Esophagus (tissue), 2 donors: ENCODE results near the gene CCBE1. TPM values are rescaled to one million over a fixed set of nuclear protein-coding genes. Genes with fewer than 3 reads are reported as not detected.
"Not testable (repeated sequence)": the region's sequence is repeated elsewhere in the genome, so short reads cannot be mapped to it uniquely, and the experiment has no call there.

Source experiments
- H3K27ac ChIP-seq, 2 donors: one replicate each; pipeline ENCODE4 v1.5.1; 2013; ENCODE audit warnings: low read depth in 2 of 2, mild to moderate bottlenecking in 2 of 2, inconsistent platforms in 1 of 2, low read length in 1 of 2, moderate library complexity in 1 of 2
- H3K27me3 ChIP-seq, 2 donors: one replicate each; pipeline ENCODE4 v1.6.1; 2013; ENCODE audit warnings: low read length in 2 of 2, control low read depth in 1 of 2, mild to moderate bottlenecking in 1 of 2; ENCODE audit not compliant: insufficient read depth in 2 of 2, control insufficient read depth in 1 of 2
- H3K36me3 ChIP-seq, 2 donors: one replicate each; pipeline ENCODE4 v1.6.1; 2013; ENCODE audit warnings: low read length in 1 of 2; ENCODE audit not compliant: control insufficient read depth in 2 of 2, insufficient read depth in 2 of 2
- H3K4me1 ChIP-seq, 2 donors: one replicate each; pipeline ENCODE4 v1.6.1; 2013; ENCODE audit warnings: low read length in 1 of 2; ENCODE audit not compliant: control insufficient read depth in 2 of 2, insufficient read depth in 2 of 2
- H3K4me3 ChIP-seq, 2 donors: one replicate each; pipeline ENCODE4 v1.5.1; 2013; ENCODE audit warnings: low read length in 2 of 2, mild to moderate bottlenecking in 2 of 2, low read depth in 1 of 2, moderate library complexity in 1 of 2
- H3K9me3 ChIP-seq, 2 donors: one replicate each; pipeline ENCODE4 v1.6.1; 2013; ENCODE audit warnings: mild to moderate bottlenecking in 2 of 2, low read depth in 1 of 2, low read length in 1 of 2, moderate library complexity in 1 of 2; ENCODE audit not compliant: control insufficient read depth in 2 of 2, insufficient read depth in 1 of 2
- WGBS, 2 donors: extraction: QIAGEN DNeasy Blood & Tissue Kit; methylation state at CpG; one replicate each; pipeline ENCODE4 v1.1.7; 2013; 5-methylcytosine and 5-hydroxymethylcytosine counted together
- polyA plus RNA-seq, 2 donors: library from polyadenylated mRNA; stranded (reverse); fragments of 200-250 nt; gene quantifications; one replicate each; pipeline ENCODE4 v1.2.3, GENCODE V29; 2013
- donor health status: healthy with polysubstance abuse.
- donor health status: Bipolar disorder and iron deficiency.

The CCBE1 gene
- polyA plus RNA-seq, 2 donors: 0.18 to 0.34 TPM

- Histone ChIP-seq H3K27ac (no peak overlapping the region), H3K27me3 (no peaks in the 10 kb centered on the region), H3K36me3 (no peaks in the 10 kb centered on the region), H3K4me1 (peaks cover 0 to 5% of the 10 kb centered on the region in 2 donors), H3K4me3 (no peak overlapping the region), H3K9me3 (no peaks in the 10 kb centered on the region)
- WGBS, 2 donors: 85 to 86% methylated on average over 6 of the region's 6 CpGs
Measured at GRCh38 chr18:59674186-59674902, 22.9 kb downstream of the CCBE1 start.

GRCh38 chr18:59672235-59672711, 24.9 kb downstream of the CCBE1 start:
- peaks cover 0 to 5% of the 10 kb centered on the region in 2 donors for H3K4me1 ChIP-seq
- H3K27ac ChIP-seq: no peak overlapping the region
- H3K27me3 ChIP-seq: no peaks in the 10 kb centered on the region
- 48 to 59% methylated on average over 1 of the region's 1 CpG for WGBS, 2 donors
- no peaks in the 10 kb centered on the region for H3K36me3 ChIP-seq
- H3K9me3 ChIP-seq: no peaks in the 10 kb centered on the region
- no peak overlapping the region for H3K4me3 ChIP-seq

GRCh38 chr18:59671551-59671950, 25.7 kb downstream of the CCBE1 start:
- no peaks in the 10 kb centered on the region for H3K27me3 ChIP-seq
- peaks cover 0 to 5% of the 10 kb centered on the region in 2 donors for H3K4me1 ChIP-seq
- H3K4me3 ChIP-seq: no peak overlapping the region
- no peak overlapping the region for H3K27ac ChIP-seq
- 45 to 56% methylated on average over 1 of the region's 1 CpG for whole genome bisulfite sequencing, 2 donors
- H3K36me3 ChIP-seq: no peaks in the 10 kb centered on the region
- H3K9me3 ChIP-seq: no peaks in the 10 kb centered on the region

GRCh38 chr18:59669872-59670657, 27.2 kb downstream of the CCBE1 start:
- Histone ChIP-seq H3K9me3 (no peaks in the 10 kb centered on the region), H3K36me3 (no peaks in the 10 kb centered on the region), H3K4me1 (peaks cover 0 to 5% of the 10 kb centered on the region in 2 donors), H3K4me3 (no peak overlapping the region), H3K27ac (no peak overlapping the region), H3K27me3 (no peaks in the 10 kb centered on the region)
- 80 to 81% methylated on average over 6 of the region's 6 CpGs for WGBS, 2 donors

- Histone ChIP-seq H3K4me3 (no peak overlapping the region), H3K4me1 (peaks cover 0 to 5% of the 10 kb centered on the region in 2 donors), H3K27me3 (no peaks in the 10 kb centered on the region), H3K36me3 (no peaks in the 10 kb centered on the region), H3K27ac (no peak overlapping the region), H3K9me3 (no peaks in the 10 kb centered on the region)
- WGBS, 2 donors: 82 to 86% methylated on average over 4 of the region's 4 CpGs
Measured at GRCh38 chr18:59667488-59667887, 29.7 kb downstream of the CCBE1 start.

GRCh38 chr18:59666007-59666402, 31.2 kb downstream of the CCBE1 start:
- not testable (repeated sequence) for H3K4me3 ChIP-seq
- WGBS, 2 donors: 75 to 78% methylated on average over 9 of the region's 9 CpGs

GRCh38 chr18:59665057-59666006, 31.9 kb downstream of the CCBE1 start:
- Histone ChIP-seq H3K4me3 (no peak overlapping the region), H3K27me3 (no peaks in the 10 kb centered on the region), H3K9me3 (no peaks in the 10 kb centered on the region), H3K4me1 (no peaks in the 10 kb centered on the region), H3K27ac (no peak overlapping the region), H3K36me3 (no peaks in the 10 kb centered on the region)
- WGBS, 2 donors: 68 to 71% methylated on average over 12 of the region's 12 CpGs

More at GRCh38 chr18:59666007-59666402, 31.2 kb downstream of the CCBE1 start:
- H3K27ac ChIP-seq, H3K36me3 ChIP-seq, H3K27me3 ChIP-seq, H3K9me3 ChIP-seq, H3K4me1 ChIP-seq: not testable (repeated sequence)

- no peaks in the 10 kb centered on the region for H3K27me3 ChIP-seq
- no peak overlapping the region for H3K27ac ChIP-seq
- 84 to 85% methylated on average over 3 of the region's 3 CpGs for WGBS, 2 donors
- no peaks in the 10 kb centered on the region for H3K9me3 ChIP-seq
- no peaks in the 10 kb centered on the region for H3K36me3 ChIP-seq
- H3K4me3 ChIP-seq: no peak overlapping the region
- H3K4me1 ChIP-seq: no peaks in the 10 kb centered on the region
Measured at GRCh38 chr18:59664329-59664728, 32.9 kb downstream of the CCBE1 start.

GRCh38 chr18:59663096-59663495, 34.1 kb downstream of the CCBE1 start:
- Histone ChIP-seq H3K36me3 (no peaks in the 10 kb centered on the region), H3K9me3 (no peaks in the 10 kb centered on the region), H3K27me3 (no peaks in the 10 kb centered on the region), H3K27ac (no peak overlapping the region), H3K4me1 (no peaks in the 10 kb centered on the region), H3K4me3 (no peak overlapping the region)
- 95 to 99% methylated on average over 1 of the region's 1 CpG for WGBS, 2 donors
